GM20000 (cell line): Measurements from ENCODE around the gene SH3BP2.
"Not testable (repeated sequence)": the region's sequence is repeated elsewhere in the genome, so short reads cannot be mapped to it uniquely, and the experiment has no call there.

Source experiments
- DNase-seq: peaks from one replicate; pipeline ENCODE4 v3.0.0; 2012; ENCODE audit warnings: low spot score
- CTCF ChIP-seq: IDR thresholded peaks from 2 replicates; pipeline ENCODE4 v1.5.1; 2012; ENCODE audit warnings: mild to moderate bottlenecking, control low read depth; ENCODE audit errors: extremely low read depth, missing control alignments

Gene SH3BP2

GRCh38 chr4:2767705-2768074, 25.2 kb upstream of the SH3BP2 start:
- TF ChIP-seq CTCF = no peak
- no peak for DNase-seq

- no peak for DNase-seq
- TF ChIP-seq CTCF = no peak
Observed at GRCh38 chr4:2768124-2768523, 24.8 kb upstream of the SH3BP2 start.

GRCh38 chr4:2768921-2769336, 24.0 kb upstream of the SH3BP2 start:
- no peak for TF ChIP-seq CTCF
- DNase-seq = no peak

GRCh38 chr4:2771264-2771663, 21.6 kb upstream of the SH3BP2 start:
- no peak for TF ChIP-seq CTCF

GRCh38 chr4:2780643-2781042, 12.2 kb upstream of the SH3BP2 start:
- DNase-seq = not testable (repeated sequence)

More at GRCh38 chr4:2771264-2771663, 21.6 kb upstream of the SH3BP2 start:
- no peak for DNase-seq

- DNase-seq = no peak
- TF ChIP-seq CTCF = no peak
Observed at GRCh38 chr4:2781911-2782310, 11.0 kb upstream of the SH3BP2 start.

GRCh38 chr4:2783790-2784189, 9.1 kb upstream of the SH3BP2 start:
- DNase-seq = no peak
- no peak for TF ChIP-seq CTCF

- TF ChIP-seq CTCF = no peak
- DNase-seq = peak; percentile 57
Observed at GRCh38 chr4:2785613-2786012, 7.3 kb upstream of the SH3BP2 start.
